IPS-18a (cell line): ENCODE data around the gene OXTR.

Experiments
- H3K27ac ChIP-seq: one replicate; pipeline ENCODE4 v1.5.1; 2013; ENCODE audit warnings: low read length
- H3K27me3 ChIP-seq: one replicate; pipeline ENCODE4 v1.6.1; 2013; ENCODE audit warnings: mild to moderate bottlenecking, low read length; ENCODE audit not compliant: control insufficient read depth, insufficient read depth
- H3K36me3 ChIP-seq: one replicate; pipeline ENCODE4 v1.6.1; 2013; ENCODE audit warnings: low read depth, low read length; ENCODE audit not compliant: control insufficient read depth
- H3K4me1 ChIP-seq: one replicate; pipeline ENCODE4 v1.6.1; 2013; ENCODE audit warnings: low read depth, low read length; ENCODE audit not compliant: control insufficient read depth
- H3K4me3 ChIP-seq: one replicate; pipeline ENCODE4 v1.5.1; 2013; ENCODE audit warnings: low read length
- H3K9ac ChIP-seq: one replicate; pipeline ENCODE4 v1.6.1; 2013; ENCODE audit warnings: mild to moderate bottlenecking, low read length, moderate library complexity
- H3K9me3 ChIP-seq: one replicate; pipeline ENCODE4 v1.6.1; 2013; ENCODE audit warnings: low read depth, low read length; ENCODE audit not compliant: control insufficient read depth

OXTR gene

DNA sequence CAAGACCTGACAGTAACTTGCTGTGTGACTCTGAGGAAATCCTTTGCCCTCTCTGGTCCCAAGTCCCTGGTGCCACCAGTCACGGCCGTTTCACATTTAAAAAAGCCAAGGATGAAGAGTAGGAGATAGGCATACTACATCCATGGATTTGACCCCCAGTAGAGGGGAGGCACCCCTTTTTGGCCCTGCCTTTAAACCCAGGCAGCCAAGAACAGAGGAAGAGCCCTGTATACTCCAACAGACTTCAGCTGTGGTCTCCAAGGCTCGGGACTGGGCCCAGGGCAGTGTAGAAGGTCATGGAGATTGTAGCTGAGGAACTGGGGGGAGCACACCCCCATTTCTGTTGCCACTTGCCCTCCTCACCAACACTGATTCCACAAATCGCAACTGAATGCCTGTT lies 32.1 kb downstream of the OXTR start:
- H3K36me3 ChIP-seq = no peaks in the 10 kb centered on the region
- H3K9ac ChIP-seq = no peak overlapping the region
- no peak overlapping the region for H3K4me3 ChIP-seq
- no peak overlapping the region for H3K27ac ChIP-seq
- no peaks in the 10 kb centered on the region for H3K9me3 ChIP-seq
- H3K4me1 ChIP-seq = peaks cover 19% of the 10 kb centered on the region
- no peaks in the 10 kb centered on the region for H3K27me3 ChIP-seq

DNA sequence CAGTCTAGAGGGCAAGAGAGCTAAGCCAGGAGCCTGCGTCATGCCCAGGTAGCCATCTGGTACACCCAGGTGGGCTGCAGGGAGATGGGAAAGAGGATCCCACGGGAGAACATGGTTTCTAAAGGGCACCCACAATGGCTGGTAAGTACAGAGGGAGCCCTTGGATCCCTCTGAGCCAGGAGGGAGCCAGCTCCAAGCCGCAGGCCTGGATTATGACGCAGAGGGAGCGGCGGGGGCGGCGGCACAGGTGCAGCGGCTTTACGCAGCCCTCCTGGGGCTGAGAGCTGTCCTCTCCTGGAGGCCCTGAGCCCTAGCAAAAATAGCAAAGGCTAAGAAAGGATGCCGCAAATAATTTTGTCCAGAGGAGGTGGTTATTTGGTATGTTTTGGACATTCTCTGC lies 33.0 kb downstream of the OXTR start:
- Histone ChIP-seq H3K9me3 (no peaks in the 10 kb centered on the region), H3K36me3 (no peaks in the 10 kb centered on the region), H3K4me3 (no peak overlapping the region), H3K4me1 (peaks cover 14% of the 10 kb centered on the region), H3K9ac (no peak overlapping the region), H3K27ac (no peak overlapping the region), H3K27me3 (no peaks in the 10 kb centered on the region)

DNA sequence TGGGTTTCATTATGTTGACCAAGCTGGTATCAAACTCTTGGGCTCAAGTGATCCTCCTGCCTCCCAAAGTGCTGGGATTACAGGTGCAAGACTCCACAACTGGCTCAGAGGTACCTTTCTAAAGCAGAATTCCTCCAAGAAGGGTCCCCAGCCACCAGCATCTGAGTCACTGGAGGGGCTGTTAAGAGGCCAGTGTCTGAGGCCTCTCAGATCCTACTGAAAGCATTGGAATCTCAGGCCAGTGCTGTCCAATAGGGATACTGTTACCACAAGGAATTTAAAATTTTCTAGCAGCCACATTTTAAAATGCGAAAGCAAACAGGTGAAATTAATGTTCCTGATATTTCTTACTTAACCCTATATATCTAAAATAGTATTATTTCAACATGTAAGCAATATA lies 34.5 kb downstream of the OXTR start:
- Histone ChIP-seq H3K9ac (no peak overlapping the region), H3K27me3 (no peaks in the 10 kb centered on the region), H3K9me3 (no peaks in the 10 kb centered on the region), H3K4me3 (no peak overlapping the region), H3K4me1 (peaks cover 6% of the 10 kb centered on the region), H3K36me3 (no peaks in the 10 kb centered on the region), H3K27ac (no peak overlapping the region)

DNA sequence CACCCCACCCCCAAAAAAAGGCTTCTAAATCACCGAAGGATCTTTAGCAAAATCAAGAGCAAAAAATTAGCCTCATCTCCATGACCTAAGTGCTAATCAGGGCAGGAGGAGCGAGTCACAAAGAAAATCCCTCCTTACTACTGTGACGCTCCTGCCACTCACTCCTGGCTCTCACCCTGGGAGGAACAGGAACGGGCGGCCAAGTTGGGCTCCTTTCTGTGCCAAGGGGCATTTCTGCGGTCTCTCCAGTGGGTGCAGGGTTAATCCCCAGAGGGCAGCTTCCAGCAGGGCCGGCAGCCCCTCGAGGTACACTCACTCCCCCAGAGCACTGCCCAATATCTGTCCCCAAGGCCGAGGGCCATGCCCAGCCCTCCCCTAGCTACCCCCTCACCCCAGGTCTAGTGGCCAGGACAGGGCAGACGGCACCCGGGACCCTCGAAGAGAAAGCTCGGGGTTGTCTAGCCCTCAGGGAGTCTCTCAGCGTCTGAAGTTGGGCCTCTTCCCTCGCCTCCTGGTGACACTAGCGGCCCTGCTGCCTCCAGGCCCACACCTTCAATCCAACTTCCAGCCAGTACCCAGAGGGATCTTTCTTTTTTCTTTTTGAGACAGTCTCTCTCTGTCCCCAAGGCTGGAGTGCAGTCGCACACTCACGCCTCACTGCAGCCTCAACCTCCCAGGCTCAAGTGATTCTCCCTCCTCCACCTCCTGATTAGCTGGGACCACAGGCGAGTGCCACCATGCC lies 35.1 kb downstream of the OXTR start:
- no peaks in the 10 kb centered on the region for H3K9me3 ChIP-seq
- no peak overlapping the region for H3K4me3 ChIP-seq
- no peaks in the 10 kb centered on the region for H3K27me3 ChIP-seq
- no peak overlapping the region for H3K27ac ChIP-seq
- H3K4me1 ChIP-seq = peaks cover 6% of the 10 kb centered on the region
- no peaks in the 10 kb centered on the region for H3K36me3 ChIP-seq
- no peak overlapping the region for H3K9ac ChIP-seq

DNA sequence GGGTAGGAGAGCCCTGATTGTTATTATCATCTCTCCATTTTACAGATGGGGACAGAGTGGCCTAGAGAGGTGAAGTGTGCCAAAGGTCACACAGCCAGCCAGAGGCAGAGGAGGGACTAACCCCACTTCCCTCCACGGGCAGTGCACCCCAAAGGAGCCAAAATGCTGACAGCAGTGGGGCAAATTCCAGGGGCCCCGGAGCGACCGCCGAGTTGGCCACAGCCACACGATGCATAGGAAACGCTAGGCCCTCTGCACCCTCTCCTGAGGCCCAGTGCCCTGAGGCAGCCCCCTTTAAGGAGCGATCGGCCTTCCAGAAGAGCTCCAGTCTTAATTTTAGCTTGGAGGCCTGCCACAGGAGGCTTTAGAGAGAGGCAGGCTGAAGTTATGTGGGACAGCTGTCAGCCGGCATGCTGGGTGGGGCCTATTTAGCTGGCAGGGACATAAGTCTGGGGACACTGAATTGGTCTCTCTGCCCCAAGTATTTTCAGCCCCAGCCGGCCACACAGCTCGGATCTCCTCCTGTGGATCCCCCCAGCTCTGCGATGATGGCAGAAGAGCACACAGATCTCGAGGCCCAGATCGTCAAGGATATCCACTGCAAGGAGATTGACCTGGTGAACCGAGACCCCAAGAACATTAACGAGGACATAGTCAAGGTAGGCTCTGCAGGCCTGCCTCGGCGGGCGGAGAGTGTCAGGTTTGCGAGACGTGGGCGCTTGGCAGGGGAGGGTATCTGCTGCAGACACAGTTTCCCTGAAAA lies 35.9 kb downstream of the OXTR start, which contains the start of gene CAV3:
Gene CAV3, plus strand, starts transcription at position 471 of the 763 bp plus-strand sequence. Its CDS starts 75 bp downstream, at position 546.
- H3K36me3 ChIP-seq = no peaks in the 10 kb centered on the region
- no peak within 1 kb of the TSS for H3K27ac ChIP-seq

DNA sequence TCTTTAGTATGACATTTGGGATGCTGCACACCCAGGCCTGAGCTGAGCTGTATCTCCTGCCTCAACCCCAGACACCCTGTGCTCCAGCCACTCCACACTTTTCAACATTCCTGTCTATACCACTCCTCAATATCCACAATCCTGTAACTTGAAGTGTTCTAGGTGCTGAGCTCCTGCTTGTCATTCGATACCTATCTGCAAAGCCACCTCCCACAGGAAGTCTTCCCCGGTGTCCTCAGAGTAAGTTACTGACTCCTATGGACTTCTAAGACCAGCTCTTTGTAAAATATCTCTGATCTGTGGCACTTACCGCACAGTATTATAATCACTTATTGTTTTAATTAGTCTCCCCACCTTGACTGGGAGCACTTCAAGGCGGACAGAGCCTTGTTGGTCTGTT lies 37.0 kb downstream of the OXTR start:
- Histone ChIP-seq H3K4me1 (peaks cover 6% of the 10 kb centered on the region), H3K4me3 (no peak overlapping the region), H3K27me3 (no peaks in the 10 kb centered on the region), H3K9me3 (no peaks in the 10 kb centered on the region), H3K9ac (no peak overlapping the region), H3K36me3 (no peaks in the 10 kb centered on the region), H3K27ac (no peak overlapping the region)

More for the DNA sequence above, 35.9 kb downstream of the OXTR start, which contains the start of gene CAV3:
- H3K27me3 ChIP-seq = no peaks in the 10 kb centered on the region
- no peaks in the 10 kb centered on the region for H3K9me3 ChIP-seq
- H3K9ac ChIP-seq = no peak within 1 kb of the TSS
- peaks cover 6% of the 10 kb centered on the region for H3K4me1 ChIP-seq
- H3K4me3 ChIP-seq = no peak within 1 kb of the TSS

DNA sequence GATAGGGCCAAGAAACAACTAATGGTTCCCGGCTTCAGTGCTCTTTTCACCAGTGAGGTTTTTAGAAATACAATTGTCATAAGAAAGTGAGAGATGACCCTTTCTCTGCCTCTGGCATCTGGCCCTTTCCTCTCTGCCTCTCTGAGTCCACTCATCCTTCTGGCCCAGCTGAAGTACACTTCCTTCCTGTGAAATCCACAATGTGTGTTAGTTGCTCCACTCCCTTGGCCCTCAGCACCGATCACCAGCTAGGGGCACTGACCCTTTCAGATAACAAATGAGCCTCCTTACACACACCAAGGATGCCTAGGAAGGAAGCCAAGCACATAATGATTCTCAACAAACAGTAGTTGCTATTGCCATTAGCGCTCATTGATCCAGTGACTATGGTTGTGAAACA lies 38.8 kb downstream of the OXTR start:
- Histone ChIP-seq H3K36me3 (no peaks in the 10 kb centered on the region), H3K9me3 (no peaks in the 10 kb centered on the region), H3K4me1 (peaks cover 6% of the 10 kb centered on the region), H3K9ac (no peak overlapping the region), H3K27ac (no peak overlapping the region), H3K27me3 (no peaks in the 10 kb centered on the region), H3K4me3 (no peak overlapping the region)

DNA sequence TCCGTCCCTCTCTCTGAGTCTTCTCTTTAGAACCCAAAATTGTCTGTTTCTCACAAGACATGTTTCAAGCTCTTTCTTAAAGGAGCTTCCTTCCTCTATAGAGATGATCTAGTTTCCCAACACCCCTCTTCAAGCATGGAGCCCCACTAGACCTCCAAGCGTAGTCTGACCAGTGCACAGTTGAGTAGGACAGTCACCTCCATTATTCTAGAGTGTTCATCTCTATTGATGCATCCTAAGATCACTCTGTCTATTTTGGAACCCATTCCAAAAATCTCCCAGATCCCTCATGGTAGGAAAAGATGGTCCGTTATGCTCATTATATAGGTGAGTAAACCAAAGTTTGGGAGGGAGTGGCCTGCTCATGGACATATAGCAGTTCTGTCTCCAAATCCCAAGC lies 39.9 kb downstream of the OXTR start:
- H3K36me3 ChIP-seq = no peaks in the 10 kb centered on the region
- no peak overlapping the region for H3K4me3 ChIP-seq
- H3K9ac ChIP-seq = no peak overlapping the region
- H3K27ac ChIP-seq = no peak overlapping the region
- H3K4me1 ChIP-seq = peaks cover 6% of the 10 kb centered on the region
- no peaks in the 10 kb centered on the region for H3K27me3 ChIP-seq
- H3K9me3 ChIP-seq = no peaks in the 10 kb centered on the region

DNA sequence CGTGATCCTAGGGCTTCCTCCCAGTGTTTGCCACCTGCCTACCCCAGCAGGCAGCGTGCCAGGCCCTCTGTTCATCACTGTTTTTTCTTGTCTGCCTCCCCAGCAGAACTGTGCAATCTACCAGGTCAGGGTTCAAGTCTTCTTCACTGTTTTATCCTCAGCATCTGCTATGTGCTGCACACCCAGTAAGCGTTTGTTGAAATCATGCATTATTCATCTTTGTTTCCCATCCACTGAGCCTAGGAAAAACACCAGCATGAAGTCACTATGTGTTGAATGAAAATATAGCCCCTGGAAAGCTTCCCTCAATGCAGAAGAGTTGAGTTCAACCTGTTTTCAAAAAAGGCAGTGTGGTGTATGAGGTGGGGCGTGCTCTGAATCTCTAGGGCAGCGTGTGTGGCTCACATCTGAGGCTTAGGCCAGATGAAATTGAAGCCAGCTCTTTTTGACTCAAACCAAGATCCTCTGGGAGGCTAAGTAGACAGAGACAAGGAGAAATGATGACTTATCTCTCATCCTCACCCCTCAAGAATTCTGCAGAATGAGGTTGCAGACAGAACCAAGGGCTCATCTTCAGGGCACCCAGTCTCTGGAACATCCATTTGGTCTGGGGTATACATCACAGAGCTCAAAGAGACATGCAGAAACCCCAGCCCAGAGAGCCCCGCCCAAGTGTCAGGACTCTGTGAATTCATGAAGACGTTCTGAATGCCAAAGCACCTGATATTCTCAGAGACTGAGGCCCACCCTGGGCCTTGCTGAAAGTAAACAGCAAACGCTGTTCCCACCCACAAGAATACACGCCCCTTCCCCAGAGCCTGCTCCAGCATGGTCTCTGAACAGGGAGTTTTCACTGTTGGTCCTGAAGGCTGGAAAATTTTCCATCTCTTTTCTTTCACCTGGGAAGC lies 41.6 kb downstream of the OXTR start:
- Histone ChIP-seq H3K9me3 (no peaks in the 10 kb centered on the region), H3K27ac (no peak overlapping the region), H3K27me3 (no peaks in the 10 kb centered on the region), H3K4me3 (no peak overlapping the region), H3K9ac (no peak overlapping the region), H3K36me3 (no peaks in the 10 kb centered on the region), H3K4me1 (peaks cover 6% of the 10 kb centered on the region)

DNA sequence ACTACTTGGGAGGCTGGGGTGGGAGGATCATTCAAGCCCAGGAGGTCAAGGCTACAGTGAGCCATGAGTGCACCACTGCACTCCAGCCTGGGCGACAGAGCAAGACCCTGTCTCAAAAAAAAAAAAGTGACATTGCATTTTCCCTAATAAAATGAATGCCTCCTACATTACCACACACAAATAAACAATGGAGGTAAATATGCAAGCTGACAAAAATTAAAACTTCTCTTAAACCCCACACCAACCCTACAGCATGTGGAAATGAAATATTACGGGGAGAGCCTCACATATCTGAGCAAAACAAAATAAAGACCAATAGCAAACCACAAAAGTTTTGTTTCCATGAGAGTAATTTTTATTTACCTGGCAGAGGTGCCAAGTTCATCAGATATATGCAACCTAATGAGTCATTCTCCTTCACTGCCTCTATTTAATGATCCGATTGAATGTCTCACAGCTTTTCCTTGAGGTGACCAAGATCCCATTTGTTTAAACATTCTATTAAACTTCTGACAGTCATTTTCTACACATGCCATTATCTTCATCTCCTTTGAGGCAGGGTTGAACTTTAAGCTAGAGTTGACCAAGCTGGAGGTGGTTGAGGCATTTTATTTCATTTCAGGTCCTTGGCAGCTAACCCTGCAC lies 45.2 kb downstream of the OXTR start:
- H3K27ac ChIP-seq = no peak overlapping the region
- no peaks in the 10 kb centered on the region for H3K36me3 ChIP-seq
- no peaks in the 10 kb centered on the region for H3K9me3 ChIP-seq
- H3K4me1 ChIP-seq = no peaks in the 10 kb centered on the region
- no peak overlapping the region for H3K4me3 ChIP-seq
- H3K9ac ChIP-seq = no peak overlapping the region
- H3K27me3 ChIP-seq = no peaks in the 10 kb centered on the region

DNA sequence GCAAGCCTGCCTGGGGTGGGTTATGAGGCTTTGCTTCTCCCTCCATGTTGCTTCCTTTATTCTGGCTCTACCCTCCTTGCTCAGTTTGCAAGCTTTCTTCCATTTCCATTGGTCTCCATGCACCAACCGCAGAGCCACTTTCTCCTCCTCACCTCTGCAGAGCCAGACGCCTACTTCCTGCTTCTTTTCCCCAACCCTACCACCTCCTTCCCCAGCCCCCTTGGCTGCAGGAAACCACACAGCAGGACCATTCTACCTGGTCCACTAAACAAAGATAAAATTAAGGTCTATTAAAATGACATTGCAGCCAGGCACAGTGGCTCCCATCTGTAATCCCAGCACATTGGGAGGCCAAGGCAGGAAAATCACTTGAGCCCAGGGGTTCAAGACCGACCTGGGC lies 45.8 kb downstream of the OXTR start:
- H3K9ac ChIP-seq = no peak overlapping the region
- H3K27me3 ChIP-seq = no peaks in the 10 kb centered on the region
- no peak overlapping the region for H3K27ac ChIP-seq
- no peaks in the 10 kb centered on the region for H3K9me3 ChIP-seq
- no peaks in the 10 kb centered on the region for H3K36me3 ChIP-seq
- no peaks in the 10 kb centered on the region for H3K4me1 ChIP-seq
- no peak overlapping the region for H3K4me3 ChIP-seq
